UCSD-AML1 (cell line): ENCODE measurements around the gene MRM3.
"Not testable (repeated sequence)": the region's sequence is repeated elsewhere in the genome, so short reads cannot be mapped to it uniquely, and the experiment has no call there.

Experiments used
- DNase-seq: peaks from one replicate; lab custom pipeline; 2025; ENCODE audit not compliant: unreplicated experiment; lab: John Stamatoyannopoulos, UW

The MRM3 gene, protein sequence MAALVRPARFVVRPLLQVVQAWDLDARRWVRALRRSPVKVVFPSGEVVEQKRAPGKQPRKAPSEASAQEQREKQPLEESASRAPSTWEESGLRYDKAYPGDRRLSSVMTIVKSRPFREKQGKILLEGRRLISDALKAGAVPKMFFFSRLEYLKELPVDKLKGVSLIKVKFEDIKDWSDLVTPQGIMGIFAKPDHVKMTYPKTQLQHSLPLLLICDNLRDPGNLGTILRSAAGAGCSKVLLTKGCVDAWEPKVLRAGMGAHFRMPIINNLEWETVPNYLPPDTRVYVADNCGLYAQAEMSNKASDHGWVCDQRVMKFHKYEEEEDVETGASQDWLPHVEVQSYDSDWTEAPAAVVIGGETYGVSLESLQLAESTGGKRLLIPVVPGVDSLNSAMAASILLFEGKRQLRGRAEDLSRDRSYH

DNA sequence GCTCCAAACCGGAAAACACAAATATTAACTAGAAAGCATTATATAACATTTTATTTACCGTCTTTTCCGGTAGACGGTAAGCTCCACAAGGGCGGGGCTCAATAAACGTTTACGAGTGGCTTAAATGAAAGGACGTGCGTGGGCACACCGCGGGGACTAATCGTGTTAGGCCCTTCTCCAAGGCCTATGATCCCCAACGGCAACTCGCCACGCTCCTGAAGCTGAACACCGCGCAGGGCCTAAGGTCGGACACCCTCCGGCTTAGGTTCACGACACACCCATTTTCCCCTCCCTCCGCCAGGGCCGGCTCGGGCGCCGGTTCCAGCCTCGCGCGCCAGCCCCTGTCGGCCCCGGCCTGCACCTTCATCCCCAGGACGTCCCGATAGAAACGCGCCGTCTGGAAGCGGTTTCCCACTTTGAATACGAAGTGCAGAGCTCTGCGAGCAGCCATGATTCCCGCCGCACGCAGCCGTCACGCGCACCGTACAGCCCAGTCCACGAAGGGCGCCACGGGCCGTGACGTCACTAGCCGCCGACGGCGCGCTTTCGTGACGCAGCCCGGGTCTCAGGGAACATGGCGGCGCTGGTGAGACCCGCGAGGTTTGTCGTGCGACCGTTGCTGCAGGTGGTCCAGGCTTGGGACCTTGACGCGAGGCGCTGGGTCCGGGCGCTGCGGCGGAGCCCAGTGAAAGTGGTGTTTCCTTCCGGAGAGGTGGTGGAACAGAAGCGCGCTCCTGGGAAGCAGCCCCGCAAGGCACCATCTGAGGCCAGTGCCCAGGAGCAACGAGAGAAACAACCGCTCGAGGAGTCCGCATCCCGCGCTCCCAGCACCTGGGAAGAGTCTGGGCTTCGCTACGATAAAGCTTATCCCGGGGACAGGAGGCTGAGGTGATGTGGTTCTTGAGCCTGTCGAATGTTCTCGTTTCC lies at the start of gene MRM3, which contains the start of gene GLOD4:
Gene MRM3, plus strand, starts transcription at position 549 of the 927 bp plus-strand sequence. Its CDS starts 26 bp downstream, at position 575.
Gene GLOD4, minus strand, starts transcription at position 476 of the 927 bp plus-strand sequence. Its CDS starts 25 bp downstream, at position 451.
- DNase-seq: peak; percentile 92

DNA sequence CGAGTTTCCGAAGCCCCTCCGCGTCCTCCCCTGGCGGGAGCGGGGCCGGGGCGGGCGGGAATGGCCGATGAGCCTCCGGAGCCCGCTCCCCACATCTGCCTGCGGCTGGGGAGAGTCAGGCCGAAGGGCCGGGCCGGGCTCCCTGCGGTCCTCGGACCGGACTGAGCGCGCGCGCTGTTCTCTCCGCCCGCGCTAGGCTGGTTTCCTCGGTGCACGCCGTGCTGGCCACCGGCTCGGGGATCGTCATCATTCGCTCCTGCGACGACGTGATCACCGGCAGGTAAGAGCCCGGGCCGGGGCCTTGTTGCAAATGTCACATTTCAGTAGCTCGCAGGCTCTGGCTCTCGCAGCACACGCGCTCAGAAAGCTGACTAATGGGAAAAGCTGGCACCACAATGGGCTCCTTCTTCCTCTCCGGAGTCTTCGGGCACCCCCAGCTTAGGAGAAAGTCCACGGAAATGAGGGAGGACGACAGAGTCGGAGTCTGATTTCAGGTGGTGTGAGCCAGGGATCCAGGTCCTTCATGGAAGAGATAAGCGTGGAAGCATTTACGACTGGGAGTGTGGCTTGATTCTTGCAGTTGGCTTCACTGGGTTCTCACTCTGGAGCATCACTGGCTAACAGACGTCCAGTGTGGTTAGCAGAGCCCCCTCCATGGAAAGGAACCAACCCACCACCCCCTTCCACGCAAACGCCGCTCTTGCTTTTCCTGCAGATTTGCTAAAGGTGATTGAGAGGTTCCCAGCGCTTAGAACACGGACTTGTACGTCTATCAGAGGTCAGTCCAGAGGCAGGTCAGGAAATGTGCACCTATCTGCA lies 49.0 kb upstream of the MRM3 start:
- peak; percentile 28 for DNase-seq

DNA sequence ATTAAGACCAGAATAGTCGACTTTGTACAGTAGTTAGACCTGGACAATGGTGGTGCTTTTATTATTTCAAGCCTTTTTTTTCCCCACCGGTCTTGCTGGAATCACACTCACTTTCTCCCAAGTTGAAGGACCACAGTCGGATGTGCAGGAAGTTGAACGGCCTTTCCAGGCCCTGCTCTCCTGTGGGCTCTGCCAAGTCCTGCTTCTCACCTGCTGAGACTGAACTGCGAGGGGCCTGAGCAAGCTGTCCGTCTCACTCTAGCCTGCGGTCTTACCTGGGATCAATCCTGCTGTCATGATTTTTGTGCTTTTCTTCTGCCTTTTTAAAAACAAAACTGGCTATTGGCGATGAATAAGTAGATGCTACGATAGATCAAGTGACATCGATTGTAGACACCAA lies 48.4 kb upstream of the MRM3 start:
- DNase-seq: no peak

DNA sequence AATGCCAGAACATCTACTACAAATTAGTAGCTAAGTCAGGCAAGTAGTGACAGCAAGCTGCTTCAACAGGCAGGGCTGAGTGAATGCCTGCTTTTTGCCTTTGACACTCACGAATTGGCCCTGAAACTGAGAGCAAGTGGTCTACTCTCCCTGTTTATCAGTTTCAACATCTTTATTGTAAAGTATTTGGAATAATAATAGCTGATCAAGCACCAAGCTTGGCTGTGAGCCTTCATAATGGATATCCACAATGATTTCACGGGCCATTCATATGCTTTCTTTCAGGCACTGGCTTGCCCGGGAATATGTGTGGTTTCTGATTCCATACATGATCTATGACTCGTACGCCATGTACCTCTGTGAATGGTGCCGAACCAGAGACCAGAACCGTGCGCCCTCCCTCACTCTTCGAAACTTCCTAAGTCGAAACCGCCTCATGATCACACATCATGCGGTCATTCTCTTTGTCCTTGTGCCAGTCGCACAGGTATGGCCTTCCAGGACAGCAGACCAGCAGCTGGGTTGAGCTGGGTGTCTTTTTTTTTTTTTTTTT lies 44.5 kb upstream of the MRM3 start:
- DNase-seq: no peak

DNA sequence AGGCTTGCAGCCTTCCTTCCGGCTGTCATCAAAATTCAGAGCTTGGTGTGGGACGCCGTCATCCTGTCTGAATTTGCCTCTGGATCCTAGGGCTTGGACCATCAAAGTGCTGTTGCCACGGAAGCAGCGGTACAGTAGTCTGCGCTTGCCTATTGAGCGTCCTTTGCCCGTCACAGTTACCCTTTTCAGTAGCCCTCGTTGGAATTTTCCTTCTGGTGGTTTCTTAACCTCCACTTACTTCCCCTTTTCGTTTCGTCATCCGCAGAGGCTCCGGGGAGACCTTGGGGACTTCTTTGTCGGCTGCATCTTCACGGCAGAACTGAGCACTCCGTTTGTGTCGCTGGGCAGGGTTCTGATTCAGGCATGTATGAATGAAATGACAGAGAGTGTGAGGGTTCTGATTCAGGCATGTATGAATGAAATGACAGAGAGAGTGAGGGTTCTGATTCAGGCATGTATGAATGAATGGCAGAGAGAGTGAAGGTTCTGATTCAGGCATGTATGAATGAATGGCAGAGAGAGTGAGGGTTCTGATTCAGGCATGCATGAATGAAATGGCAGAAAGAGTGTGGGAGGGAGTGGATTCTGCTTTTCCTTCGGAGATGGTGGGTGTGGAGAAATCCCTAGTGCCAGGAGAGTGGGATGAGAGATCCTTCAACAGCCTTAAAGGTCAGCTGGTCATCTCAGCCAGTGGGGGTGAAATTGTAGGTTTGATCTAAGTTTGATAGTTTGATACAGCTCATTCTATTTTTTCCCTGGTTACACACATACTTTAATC lies 41.7 kb upstream of the MRM3 start:
- peak; percentile 60 for DNase-seq

DNA sequence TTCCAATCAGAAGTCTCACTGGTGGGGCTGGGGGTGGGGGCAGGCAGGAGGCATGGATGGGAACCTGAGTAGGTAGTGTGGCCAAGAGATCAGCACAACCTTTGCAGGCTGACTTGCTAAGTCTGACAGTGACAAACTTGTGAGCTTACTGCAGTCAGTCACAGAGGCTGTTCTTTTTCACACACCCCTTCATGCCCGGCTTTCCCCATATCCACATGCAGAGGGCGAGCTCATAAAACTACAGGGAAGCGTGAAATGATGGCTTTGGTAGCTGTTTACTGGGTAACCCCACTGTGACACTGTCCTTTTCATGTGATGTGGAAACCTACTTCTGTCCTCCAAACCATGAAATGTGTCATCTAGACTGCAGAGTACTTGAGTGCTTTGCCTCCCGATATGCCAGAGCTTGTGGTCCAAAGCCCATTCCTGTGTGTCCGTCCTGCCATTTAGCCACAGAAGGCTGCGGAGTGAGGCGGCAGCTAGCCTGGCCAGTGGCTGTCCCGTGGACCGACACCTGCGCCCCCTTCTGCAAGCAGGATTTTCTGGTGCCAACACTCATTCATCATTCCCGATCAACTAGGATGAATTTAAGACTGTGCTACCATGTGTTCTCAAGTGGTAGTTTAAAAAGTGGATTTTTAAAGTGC lies 39.9 kb upstream of the MRM3 start:
- DNase-seq: no peak

DNA sequence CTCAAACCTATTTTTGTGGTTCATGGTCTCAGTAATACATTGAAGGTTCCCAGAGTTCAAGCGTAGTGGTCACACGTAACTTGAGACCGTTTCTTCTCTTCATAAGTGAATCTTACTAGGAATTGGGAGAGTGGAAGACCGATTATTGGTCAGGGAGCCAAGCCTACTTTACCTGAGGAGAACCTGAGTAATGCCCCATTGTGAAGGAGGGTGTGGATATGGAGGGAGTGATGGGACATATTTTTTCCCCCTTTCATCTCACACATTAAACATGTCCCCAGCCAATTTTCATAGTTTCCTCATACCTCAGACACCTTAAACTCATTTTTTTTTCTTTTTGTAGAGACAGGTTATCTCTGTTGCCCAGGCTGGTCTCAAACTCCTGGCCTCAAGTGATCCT lies 39.0 kb upstream of the MRM3 start:
- no peak for DNase-seq

DNA sequence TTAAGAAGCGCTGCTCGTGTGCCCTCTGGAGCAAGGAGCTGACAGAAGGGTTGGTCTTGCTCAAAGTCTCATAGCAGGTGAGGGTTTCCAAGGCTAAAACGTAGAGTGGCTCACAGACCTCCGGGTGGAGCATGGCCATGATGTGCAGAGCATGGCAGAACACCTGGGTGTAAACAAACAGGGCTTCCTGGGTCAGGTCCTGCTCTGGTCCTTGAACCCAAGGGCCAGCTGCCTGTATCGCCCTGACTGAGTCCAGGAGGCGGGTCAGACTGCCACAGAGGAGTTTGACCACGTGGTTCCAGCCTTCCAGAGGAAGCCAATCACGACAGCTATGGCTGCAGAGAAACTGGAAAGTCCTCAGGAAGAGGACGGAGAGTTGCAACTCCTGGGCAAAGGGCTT lies 37.2 kb upstream of the MRM3 start:
- DNase-seq: no peak

DNA sequence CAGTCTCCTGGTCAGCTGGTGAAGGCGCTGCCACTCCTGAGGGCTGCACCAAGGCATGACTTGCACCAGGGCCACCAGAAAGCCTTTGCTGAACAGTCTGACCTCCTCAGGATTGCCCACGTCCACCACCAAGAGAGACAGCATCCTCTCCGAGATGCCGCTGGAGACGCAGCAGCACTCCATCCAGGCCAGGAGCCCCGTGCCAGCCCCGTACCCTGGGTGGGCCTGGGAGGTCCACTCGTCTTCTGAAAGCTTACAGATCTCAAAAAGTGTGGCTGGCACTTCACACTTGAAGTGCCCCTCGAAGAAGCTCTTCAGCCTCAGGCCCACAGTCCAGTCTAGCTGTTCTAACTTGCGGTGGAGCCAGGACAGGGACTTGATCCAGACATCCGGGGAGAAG lies 36.7 kb upstream of the MRM3 start:
- DNase-seq: no peak

DNA sequence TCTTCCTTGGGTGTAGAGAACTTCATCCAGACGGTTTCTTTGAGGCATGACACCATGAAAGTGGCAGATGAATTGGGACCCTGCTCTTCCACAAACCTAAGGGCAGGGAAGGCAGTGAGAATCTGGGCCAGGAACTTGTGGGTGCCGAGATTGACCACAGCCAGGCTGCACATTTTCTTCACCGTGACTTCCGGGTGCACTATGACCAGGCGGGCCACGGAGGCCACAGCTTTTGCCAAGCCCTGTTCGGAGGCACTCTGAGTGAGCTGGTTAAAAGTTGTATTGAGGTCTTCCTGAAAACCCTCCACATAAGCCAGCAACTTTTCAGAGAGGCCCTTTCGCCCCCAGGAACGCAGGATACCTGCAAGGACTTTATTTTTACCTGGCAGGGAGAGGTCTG lies 36.0 kb upstream of the MRM3 start:
- DNase-seq: no peak

DNA sequence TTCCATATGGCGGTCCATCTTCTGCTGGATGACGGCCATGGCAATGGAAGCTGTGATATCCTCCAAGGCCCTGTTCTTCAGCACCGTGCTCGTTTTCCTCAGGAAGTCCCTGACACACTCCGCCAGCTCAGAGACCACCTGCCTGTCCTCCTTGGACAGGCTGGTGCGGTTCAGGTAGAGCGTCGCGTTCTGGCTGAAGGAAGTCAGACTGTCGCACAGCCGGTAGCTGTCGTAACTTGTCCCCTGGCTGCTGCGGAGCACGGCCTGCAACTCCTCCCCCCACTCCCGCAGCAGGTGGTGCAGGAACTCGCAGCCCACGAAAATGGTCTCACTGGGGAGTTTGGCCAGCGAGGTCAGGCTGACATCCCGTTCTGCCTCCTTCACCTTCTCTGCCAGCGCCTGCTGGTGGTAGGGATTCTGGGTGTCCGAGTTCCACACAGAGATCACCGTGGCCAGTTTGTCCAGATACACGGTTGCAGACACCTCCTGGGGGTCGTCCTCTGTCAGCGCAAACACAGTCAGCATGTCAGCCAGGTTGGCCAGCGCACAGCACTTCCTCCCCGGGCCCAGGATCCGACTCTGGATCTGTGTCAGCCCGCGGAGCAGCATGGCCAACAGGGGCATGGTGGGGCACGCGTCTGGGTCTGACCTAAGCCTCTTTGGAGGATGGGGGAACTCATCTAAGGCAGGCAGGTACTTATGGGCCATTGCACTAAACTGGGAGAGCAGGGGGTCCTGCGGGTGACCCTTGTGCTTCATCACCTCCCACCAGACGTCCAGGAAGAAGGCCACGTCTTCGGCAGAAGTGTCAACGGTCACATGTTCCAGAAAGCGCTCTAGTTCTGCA lies 35.1 kb upstream of the MRM3 start:
- DNase-seq: no peak

DNA sequence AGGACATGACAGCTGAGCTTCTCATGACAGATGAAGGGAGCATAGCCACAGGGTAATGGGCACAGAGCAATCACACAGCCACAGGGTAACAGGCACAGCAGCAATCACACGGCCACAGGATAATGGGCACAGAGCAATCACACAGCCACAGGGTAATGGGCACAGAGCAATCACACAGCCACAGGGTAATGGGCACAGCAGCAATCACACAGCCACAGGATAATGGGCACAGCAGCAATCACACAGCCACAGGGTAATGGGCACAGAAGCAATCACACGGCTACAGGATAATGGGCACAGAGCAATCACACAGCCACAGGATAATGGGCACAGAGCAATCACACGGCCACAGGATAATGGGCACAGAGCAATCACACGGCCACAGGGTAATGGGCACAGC lies 33.5 kb upstream of the MRM3 start:
- not testable (repeated sequence) for DNase-seq

DNA sequence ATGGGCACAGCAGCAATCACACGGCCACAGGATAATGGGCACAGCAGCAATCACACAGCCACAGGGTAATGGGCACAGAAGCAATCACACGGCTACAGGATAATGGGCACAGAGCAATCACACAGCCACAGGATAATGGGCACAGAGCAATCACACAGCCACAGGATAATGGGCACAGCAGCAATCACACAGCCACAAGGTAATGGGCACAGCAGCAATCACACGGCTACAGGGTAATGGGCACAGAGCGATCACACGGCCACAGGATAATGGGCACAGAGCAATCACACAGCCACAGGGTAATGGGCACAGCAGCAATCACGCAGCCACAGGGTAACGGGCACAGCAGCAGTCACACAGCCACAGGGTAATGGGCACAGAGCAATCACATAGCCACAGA lies 32.8 kb upstream of the MRM3 start:
- DNase-seq: not testable (repeated sequence)

DNA sequence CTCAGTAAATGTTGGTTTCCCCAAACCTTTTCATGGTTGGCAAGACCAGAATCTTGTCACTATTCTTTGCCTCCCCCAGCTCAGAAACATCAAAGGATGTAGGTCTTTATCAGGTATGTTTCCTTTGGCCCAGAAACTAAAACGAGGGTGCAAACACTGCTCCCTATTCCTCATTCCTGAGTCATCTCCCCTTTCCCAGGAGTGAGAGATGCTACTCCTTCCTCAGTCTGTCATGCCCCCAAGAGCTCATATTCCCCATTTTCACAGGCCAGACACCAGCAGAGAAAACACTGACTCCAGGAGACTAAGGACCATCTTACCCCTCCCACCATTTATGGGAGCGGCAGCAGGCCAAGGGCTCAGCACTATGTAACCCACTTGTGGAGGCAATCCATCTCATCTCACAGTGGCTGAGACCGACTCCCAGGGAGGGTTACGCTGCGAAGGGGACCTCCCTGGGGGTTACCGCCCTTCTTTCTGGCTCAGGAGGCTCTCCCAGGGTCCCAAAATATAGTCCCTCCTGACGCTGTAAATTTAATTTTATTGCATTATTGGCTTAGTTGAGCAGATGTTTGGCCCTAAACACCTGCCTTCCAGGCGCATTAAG lies 31.6 kb upstream of the MRM3 start:
- DNase-seq: no peak

DNA sequence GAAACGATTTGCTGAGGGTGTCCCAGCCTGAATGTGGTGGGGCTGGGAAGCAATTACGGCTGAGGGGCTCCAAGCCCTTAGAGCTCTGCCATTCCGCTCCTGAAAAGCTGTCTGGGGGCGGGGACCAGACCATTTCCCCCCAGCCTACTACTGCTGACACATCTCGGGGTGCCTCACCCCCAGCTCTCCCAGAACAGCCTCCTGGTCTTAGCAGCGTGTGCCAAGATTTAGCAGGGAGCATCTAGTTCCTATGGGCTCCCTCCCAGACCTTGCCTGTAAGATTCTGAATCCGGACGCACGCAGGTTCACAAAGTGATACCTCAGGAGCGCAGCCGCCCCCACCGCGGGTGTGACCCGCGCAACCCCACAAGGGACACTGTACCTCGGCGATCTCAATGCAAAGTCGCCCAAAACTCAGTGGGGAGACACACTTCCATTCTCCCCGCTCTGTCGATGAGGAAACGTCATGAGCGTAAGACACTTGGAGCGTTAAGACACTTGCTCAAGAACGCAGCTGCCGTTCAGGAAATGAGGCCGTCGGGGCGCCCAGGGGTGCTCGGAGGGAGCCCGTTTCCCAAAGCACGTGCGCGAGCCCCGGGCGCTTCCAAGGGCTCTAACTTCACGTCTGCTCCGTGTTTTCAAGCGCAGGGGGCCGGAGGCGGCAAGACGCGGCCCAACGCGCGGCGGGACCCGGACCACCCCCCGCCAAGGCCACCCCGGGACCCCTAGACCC lies 30.7 kb upstream of the MRM3 start:
- peak; percentile 62 for DNase-seq

DNA sequence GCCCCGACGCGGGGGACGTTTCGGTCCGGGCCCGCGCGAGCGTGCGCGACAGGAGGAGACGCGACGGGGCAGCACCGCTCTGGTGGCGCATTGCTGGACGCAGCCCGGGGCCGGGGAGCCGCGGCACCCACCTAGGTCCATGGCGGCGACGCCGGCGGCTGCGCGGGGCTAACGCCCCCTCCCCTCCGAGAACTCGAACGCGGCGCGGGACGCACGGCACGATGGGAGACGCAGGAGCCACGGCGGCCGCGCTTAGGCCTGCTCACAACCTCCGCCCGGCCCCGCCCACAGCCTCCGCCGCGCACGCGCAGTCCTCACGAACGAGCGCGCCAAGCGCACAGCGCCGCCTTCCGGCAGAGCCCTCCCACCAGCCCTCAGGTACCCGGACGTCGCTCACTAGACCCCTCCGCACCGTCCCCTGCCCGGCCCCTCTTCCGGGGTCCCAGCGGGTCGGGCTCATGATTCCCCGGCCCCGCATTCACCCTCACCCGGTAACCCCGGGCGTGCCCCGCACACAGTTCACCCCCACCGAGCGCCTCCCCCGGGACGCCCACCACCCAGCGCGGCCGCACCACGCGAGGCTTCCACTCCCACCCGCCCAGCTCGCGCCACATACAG lies 30.0 kb upstream of the MRM3 start, which contains the start of gene GEMIN4:
Gene GEMIN4, minus strand, starts transcription at position 263 of the 618 bp plus-strand sequence. Its CDS starts 122 bp downstream, at position 141.
- peak; percentile 96 for DNase-seq
